Gastrocnemius medialis (tissue), 4 donors: ENCODE data around the gene DNAJB11. TPM values are rescaled to one million over a fixed set of nuclear protein-coding genes. Genes with fewer than 3 reads are reported as not detected.
A peak's percentile ranks its signal among the peaks of the same experiment; 100 is the strongest.

Source experiments
- ATAC-seq, 2 donors: fragments of 150-250 bp; one replicate each; pipeline ENCODE4 v1.9.1; 2016
- DNase-seq, 2 donors: peaks; one replicate each; pipeline ENCODE4 v3.0.0-alpha.2; 2019
- H3K27ac ChIP-seq, 4 donors: fragments of 200-600 bp; sonication (generic); 1 replicate in 1 of 4; 2 replicates in 3 of 4; pipeline ENCODE4 v1.5.1; 2016 to 2018; ENCODE audit warnings: mild to moderate bottlenecking in 2 of 4, moderate library complexity in 1 of 4
- H3K27me3 ChIP-seq, 3 donors: fragments of 200-600 bp; sonication (generic) in 2 of 3; 1 replicate in 1 of 3; 2 replicates in 2 of 3; pipeline versions ENCODE4 v1.5.1 to v1.6.0; 2016 to 2019; ENCODE audit warnings: mild to moderate bottlenecking in 1 of 3, moderate library complexity in 1 of 3
- H3K36me3 ChIP-seq, 2 donors: fragments of 200-600 bp; sonication (generic) in 1 of 2; one replicate each; pipeline ENCODE4 v1.5.1; 2017 to 2018
- H3K4me1 ChIP-seq, 2 donors: fragments of 200-600 bp; sonication (generic) in 1 of 2; one replicate each; pipeline ENCODE4 v1.5.1; 2016 to 2017; ENCODE audit warnings: mild to moderate bottlenecking in 2 of 2
- H3K4me3 ChIP-seq, 4 donors: fragments of 200-600 bp; sonication (generic) in 3 of 4; 1 replicate in 1 of 4; 2 replicates in 3 of 4; pipeline ENCODE4 v1.5.1; 2016 to 2019; ENCODE audit warnings: mild to moderate bottlenecking in 2 of 4
- H3K9me3 ChIP-seq, 3 donors: fragments of 200-600 bp; sonication (generic) in 2 of 3; 1 replicate in 1 of 3; 2 replicates in 2 of 3; pipeline ENCODE4 v1.5.1; 2016 to 2019
- CTCF ChIP-seq, 5 experiments: fragments of 450-650 bp in 3 of 5; fragments of 200-600 bp in 2 of 5; sonication (generic) in 2 of 5; IDR thresholded peaks in 4 of 5; conservative IDR thresholded peaks in 1 of 5; 1 replicate in 4 of 5; 2 replicates in 1 of 5; pipeline ENCODE4 v1.5.1; 2016 to 2019; ENCODE audit warnings: antibody characterized with exemption in 5 of 5, mild to moderate bottlenecking in 3 of 5, moderate library complexity in 3 of 5
- POLR2A ChIP-seq, 2 donors: fragments of 450-650 bp; IDR thresholded peaks; one replicate each; pipeline ENCODE4 v1.6.1; 2017; ENCODE audit warnings: antibody characterized with exemption in 2 of 2, mild to moderate bottlenecking in 2 of 2, moderate library complexity in 2 of 2
- in situ Hi-C, 4 donors: fragments of 200-750 bp; cut with MboI; loops; one replicate each; pipeline versions ENCODE4 v1.15.0 to v1.8.0; 2017; ENCODE audit warnings: low sequenced_read_pairs in 4 of 4
- intact Hi-C: fragments of 100-400 bp; cut with DNase I; formaldehyde crosslinking; loops from one replicate; pipeline ENCODE4 v1.15.1; 2023; ENCODE audit warnings: low total_unique reads
- total RNA-seq, 4 donors: library from RNA; depleted of rRNA; stranded (reverse); fragments of >200 nt; gene quantifications; one replicate each; pipeline versions ENCODE4 v1.1.0 to v1.2.3, GENCODE V29; 2016

DNAJB11 gene
- total RNA-seq = 10 to 100 TPM; 15.1 to 24.7 (median 23.0) TPM

GRCh38 chr3:186570096-186570940, at the start of gene DNAJB11:
Gene DNAJB11, plus strand, starts transcription at chr3:186570720. Its CDS starts 178 bp downstream, at chr3:186570898.
- no peaks in the 10 kb centered on the region for H3K27me3 ChIP-seq
- peak; percentile 90 to 96 for ATAC-seq
- DNase-seq = peak; percentile 99
- intact Hi-C loops (loop anchor here (2.0 to 5.0 kb wide), 3 partner anchors 212 to 628 kb away; partner anchors contain the start of genes EIF4A2 and ETV5), in situ Hi-C loops (loop anchor here in 2 of 4 donors (25.0 kb wide), 4 partner anchors 217 to 983 kb away; partner anchors contain the start of genes EIF4A2 (in 1 of the 2), ETV5 (in 1 of the 2) and SENP2 (in 1 of the 2))
- peaks cover 0 to 28% of the 10 kb centered on the region in 2 donors for H3K36me3 ChIP-seq
- peak; percentile 70 to 77 for TF ChIP-seq POLR2A (IDR thresholded peaks at IDR 0.05)
- no peak for TF ChIP-seq CTCF (IDR thresholded peaks at IDR 0.05 in 4 of 5, conservative IDR thresholded peaks at IDR 0.05 in 1 of 5)
- H3K27ac ChIP-seq = peak within 1 kb of the TSS; percentile 90 to 97 (median 94)
- H3K4me1 ChIP-seq = peaks cover 25 to 34% of the 10 kb centered on the region in 2 donors
- peak within 1 kb of the TSS; percentile 81 to 99 (median 93) for H3K4me3 ChIP-seq
- H3K9me3 ChIP-seq = no peaks in the 10 kb centered on the region

GRCh38 chr3:186520957-186521842, 49.3 kb upstream of the DNAJB11 start:
- no peak for DNase-seq
- Histone ChIP-seq H3K4me1 (no peaks in the 10 kb centered on the region), H3K4me3 (no peak overlapping the region), H3K27me3 (peaks cover 0 to 5% (median 2%) of the 10 kb centered on the region in 3 donors), H3K36me3 (no peaks in the 10 kb centered on the region), H3K27ac (no peak overlapping the region), H3K9me3 (no peaks in the 10 kb centered on the region)
- intact Hi-C loops = no loop called here
- in situ Hi-C loops = no loop called here
- ATAC-seq = no peak
- TF ChIP-seq CTCF (IDR thresholded peaks at IDR 0.05 in 4 of 5, conservative IDR thresholded peaks at IDR 0.05 in 1 of 5) = no peak
- TF ChIP-seq POLR2A (IDR thresholded peaks at IDR 0.05) = no peak

- TF ChIP-seq CTCF (IDR thresholded peaks at IDR 0.05 in 4 of 5, conservative IDR thresholded peaks at IDR 0.05 in 1 of 5) (no peak), POLR2A (IDR thresholded peaks at IDR 0.05) (no peak)
Measured at GRCh38 chr3:186523022-186523421, 47.5 kb upstream of the DNAJB11 start.

GRCh38 chr3:186523434-186523833, 47.1 kb upstream of the DNAJB11 start:
- Histone ChIP-seq H3K9me3 (no peaks in the 10 kb centered on the region), H3K4me1 (no peaks in the 10 kb centered on the region), H3K36me3 (no peaks in the 10 kb centered on the region), H3K4me3 (no peak overlapping the region), H3K27ac (no peak overlapping the region), H3K27me3 (peaks cover 0 to 5% (median 2%) of the 10 kb centered on the region in 3 donors)
- no peak for ATAC-seq
- in situ Hi-C loops = no loop called here
- no peak for DNase-seq
- intact Hi-C loops = no loop called here
- no peak for TF ChIP-seq CTCF (IDR thresholded peaks at IDR 0.05 in 4 of 5, conservative IDR thresholded peaks at IDR 0.05 in 1 of 5)
- no peak for TF ChIP-seq POLR2A (IDR thresholded peaks at IDR 0.05)

More at GRCh38 chr3:186523022-186523421, 47.5 kb upstream of the DNAJB11 start:
- DNase-seq (no peak), ATAC-seq (no peak)
- in situ Hi-C loops (no loop called here), intact Hi-C loops (no loop called here)
- Histone ChIP-seq H3K27me3 (peaks cover 0 to 5% (median 2%) of the 10 kb centered on the region in 3 donors), H3K4me1 (no peaks in the 10 kb centered on the region), H3K9me3 (no peaks in the 10 kb centered on the region), H3K36me3 (no peaks in the 10 kb centered on the region), H3K27ac (no peak overlapping the region), H3K4me3 (no peak overlapping the region)
